HG02938 (cell line): ENCODE data around the gene ALAS1.
A peak's percentile ranks its signal among the peaks of the same experiment; 100 is the strongest.
"Not testable (repeated sequence)": the region's sequence is repeated elsewhere in the genome, so short reads cannot be mapped to it uniquely, and the experiment has no call there.

Experiments used
- ATAC-seq: cut with Tn5 transposase; IDR thresholded peaks from one replicate; pipeline ENCODE4 v1.9.1; 2021; ENCODE audit warnings: mild to moderate bottlenecking, moderate library complexity; ENCODE audit not compliant: unreplicated experiment

ALAS1 gene

GRCh38 chr3:52176951-52177700, 20.8 kb upstream of the ALAS1 start:
- ATAC-seq = no peak

DNA sequence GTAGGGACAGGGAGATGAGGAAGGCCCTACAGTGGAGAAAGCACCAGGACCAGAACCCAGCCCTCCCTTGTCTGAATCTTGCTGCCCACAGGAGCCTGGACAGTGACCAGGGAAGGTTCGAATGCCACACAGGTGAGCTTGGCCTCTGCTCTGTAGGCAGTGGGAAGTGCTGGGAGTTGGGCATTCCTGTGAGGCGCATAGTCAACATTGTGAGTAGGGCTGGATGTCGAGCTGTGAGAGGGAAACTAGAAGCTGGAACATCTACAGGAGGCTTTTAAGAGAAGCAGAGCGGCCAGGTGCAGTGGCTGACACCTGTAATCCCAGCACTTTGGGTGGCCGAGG, 20.3 kb upstream of the ALAS1 start:
- ATAC-seq = no peak

GRCh38 chr3:52178126-52178525, 19.8 kb upstream of the ALAS1 start:
- not testable (repeated sequence) for ATAC-seq

DNA sequence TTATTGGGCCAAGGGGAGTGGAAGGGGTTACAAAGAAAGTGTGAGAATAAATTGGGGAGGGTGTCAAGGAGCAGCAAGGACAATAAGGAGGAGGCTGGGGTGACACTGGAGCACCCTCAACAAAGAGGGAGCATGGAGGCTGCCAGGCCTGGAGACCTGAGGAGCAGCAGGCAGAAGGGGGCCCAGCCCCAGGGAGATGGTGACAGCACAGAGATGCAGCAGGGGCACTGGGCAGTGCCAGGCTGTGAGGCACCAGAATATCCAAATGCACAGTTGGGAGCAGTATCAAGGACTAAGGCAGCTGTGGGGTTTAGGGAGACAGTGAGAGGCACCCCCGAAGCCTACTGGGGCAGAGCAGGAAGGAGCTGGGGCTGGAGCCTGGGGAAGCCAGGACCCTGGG, 19.4 kb upstream of the ALAS1 start:
- no peak for ATAC-seq

DNA sequence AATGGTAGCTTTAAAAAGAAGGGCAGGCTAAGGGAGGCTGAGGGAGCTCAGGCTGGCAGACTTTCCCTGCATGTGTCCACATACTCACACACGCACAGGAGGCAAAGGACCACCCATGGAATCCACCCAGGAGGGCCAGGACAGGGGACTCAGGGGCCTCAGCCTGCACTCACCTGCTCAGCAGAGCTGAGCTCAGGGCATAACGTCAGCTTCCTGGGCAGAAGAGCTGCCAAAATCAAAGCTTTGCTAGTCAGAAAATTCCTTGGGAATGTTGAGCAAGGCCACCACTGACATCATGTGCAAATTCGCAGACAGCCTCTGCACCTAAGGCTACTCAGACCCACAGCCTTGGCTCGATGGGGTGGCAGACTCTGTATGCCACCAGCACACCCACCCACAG, 16.4 kb upstream of the ALAS1 start:
- no peak for ATAC-seq

DNA sequence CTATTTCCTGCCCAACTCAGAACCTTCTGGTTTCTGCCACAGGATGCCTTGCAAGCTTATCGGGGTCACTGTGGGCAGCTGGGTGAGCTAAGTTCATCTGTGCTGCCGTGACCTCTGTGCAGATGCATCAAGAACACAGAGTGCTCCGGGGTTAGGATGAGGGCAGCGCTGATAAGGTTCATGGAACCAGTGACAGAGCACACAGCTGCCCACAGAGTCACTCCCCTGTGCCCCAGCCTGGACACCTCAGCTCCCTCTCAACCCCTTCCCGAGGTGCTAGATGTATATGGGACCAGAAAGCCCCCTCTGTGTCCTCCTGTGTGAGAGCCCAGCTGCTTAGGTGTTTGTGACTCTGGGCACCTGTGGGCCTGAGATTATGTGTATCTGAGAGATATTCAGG, 15.8 kb upstream of the ALAS1 start:
- no peak for ATAC-seq

- no peak for ATAC-seq
Observed at GRCh38 chr3:52182691-52183090, 15.3 kb upstream of the ALAS1 start.

GRCh38 chr3:52183786-52184445, 14.0 kb upstream of the ALAS1 start:
- ATAC-seq = no peak

DNA sequence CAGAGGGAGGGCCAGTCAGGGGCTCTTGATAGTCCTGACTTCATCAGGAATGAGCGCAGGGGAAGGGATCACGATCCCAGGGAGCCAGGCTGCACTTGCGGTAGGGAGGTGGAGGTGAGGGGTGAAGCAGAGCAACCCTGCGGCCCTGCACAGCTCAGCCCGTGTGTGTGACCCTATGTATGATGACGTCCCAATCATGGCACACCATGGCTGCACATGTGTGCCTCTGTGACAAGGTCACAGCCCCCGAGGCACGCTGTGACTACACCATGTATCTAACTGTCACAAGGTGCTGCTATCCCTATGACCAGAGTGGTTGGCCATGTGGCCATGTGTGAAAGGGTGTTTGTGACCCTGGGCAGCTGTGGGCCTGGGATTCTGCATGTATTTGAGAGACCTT, 13.3 kb upstream of the ALAS1 start:
- no peak for ATAC-seq

- ATAC-seq = no peak
Observed at GRCh38 chr3:52185311-52185710, 12.6 kb upstream of the ALAS1 start.

DNA sequence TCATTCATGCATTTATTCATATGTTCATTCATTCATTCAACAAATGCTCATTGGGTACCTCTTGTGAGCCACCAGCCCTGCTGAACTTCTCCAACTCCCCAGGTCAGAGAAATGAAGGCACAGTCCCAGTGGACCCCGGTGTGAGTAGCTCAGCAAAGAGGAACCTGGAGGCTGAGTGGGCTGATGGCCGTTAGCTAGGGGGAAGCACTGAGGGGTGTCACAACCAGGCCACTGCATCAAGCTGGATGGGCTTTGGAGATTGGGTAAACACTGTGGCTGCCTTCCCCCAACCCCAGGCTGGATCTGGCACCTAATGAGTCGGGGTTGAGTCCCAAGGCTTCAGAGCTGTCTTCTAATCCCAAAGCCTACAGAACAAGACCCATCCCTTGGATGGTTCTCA, 12.1 kb upstream of the ALAS1 start:
- no peak for ATAC-seq

GRCh38 chr3:52186729-52187128, 11.2 kb upstream of the ALAS1 start:
- no peak for ATAC-seq

GRCh38 chr3:52188556-52188955, 9.4 kb upstream of the ALAS1 start:
- ATAC-seq = no peak

DNA sequence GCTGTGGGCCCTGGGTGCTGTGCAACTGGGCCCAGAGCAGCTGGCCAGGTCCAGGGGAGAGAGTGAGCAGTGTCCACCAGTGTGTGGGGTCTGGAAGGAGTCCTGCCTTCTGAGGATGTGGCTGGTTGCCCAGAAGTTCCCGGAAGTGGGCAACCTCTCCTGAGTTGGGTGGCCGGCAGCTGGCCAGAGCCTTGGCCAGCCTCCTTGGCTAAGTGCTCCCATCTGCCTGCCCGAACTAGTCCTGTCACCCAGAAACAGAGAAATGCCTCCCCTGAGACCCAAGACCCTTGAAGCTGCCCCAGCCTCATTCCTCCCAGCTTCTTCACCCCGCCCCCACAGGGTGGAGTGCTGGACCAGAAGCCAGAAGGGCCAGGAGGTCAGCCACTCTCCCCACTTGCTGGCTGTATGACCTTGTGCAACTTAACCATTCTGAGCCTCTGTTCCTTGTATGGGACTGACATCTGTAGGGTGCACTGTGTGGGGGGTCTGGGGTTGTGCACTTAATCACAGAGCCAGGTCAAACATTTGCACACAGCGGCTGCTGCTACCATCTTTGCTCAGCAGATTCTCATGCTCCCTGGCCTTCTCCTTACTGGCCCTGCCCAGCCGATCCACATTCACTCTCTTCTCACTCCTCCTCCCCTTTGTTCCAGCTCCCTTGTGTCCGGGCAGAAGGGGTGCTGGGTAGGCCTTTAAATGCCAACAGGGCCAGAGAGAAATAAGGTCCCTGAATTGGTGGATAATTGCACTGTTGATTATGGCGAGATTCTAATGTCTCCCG, 7.5 kb upstream of the ALAS1 start:
- ATAC-seq = no peak

DNA sequence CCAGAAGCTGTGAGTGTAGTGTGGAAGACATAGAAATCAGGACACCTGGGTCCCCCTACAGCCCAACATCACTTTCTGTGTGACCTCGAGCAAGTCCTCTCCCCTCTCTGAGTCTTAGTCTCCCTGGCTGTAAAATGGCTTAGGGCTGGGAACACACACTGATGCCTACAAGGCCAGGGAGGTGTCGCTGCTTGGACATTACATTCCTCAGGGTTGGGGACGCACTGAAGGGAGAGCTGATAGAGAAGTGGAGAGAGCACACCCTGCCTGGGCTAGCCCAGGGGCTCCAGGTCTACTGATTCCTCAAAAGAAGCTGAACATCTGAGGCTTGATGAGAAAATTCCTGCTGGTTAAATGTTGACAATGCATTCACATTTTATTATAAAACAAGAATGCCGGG, 6.3 kb upstream of the ALAS1 start:
- no peak for ATAC-seq

DNA sequence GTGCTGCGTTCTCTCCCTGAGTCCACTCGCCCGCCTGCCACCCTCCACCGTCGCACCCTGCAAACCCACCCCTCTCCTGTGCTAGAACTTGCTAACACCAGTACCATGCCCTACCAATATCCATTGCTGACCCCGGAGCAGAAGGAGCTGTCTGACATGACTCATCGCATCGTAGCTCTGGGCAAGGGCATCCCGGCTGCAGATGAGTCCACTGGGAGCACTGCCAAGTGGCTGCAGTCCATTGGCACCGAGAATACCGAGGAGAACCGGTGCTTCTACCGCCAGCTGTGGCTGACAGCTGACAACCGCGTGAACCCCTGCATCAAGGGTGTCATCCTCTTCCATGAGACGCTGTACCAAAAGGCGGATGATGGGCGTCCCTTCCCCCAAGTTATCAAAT, 4.9 kb upstream of the ALAS1 start:
- no peak for ATAC-seq

DNA sequence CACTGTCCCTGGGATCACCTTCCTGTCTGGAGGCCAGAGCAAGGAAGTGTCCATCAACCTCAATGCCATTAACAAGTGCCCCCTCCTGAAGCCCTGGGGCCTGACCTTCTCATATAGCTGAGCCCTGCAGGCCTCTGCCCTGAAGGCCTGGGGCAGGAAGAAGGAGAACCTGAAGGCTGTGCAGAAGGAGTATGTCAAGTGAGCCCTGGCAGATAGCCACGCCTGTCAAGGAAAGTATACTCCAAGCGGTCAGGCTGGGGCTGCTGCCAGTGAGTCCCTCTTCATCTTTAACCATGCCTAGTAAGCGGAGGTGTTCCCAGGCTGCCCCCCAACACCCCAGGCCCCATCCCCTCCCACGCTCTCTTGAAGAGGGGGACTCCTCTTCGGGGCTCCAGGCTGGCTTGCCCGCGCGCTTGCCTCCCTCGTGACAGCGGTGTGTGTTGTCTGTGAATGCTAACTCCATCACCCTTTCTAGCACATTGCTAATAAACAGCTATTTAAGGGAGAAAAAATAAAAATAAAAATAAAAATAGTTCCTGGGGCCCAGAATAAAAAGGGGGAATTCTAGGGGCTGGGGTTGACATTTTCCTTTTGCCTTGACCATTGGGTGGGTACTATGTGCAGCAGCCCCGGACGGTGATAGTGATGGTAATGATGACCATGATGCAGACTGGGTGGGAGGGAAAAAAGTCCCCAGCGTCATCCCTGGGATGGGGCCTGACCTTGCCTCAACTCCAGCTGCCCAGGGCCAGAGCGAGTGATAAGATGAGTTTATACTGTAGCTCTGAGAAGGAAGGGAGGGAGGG, 3.3 kb upstream of the ALAS1 start:
- no peak for ATAC-seq

DNA sequence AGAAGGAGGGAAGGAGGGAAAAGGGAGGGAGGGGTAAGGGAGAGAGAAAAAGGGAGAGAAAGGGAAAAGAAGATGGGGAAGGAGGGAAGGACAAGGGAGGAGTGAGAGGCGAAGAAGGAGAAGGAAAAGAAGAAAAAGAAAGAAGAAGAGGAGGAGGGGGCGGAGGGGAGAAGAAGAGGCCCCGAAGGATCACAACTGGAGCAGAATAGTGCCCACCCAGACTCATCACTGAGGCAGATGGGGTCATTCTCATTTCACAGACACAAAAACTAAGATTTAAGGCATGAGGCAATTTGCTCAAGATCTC, 2.7 kb upstream of the ALAS1 start:
- ATAC-seq = no peak

GRCh38 chr3:52195823-52196331, 2.1 kb upstream of the ALAS1 start:
- no peak for ATAC-seq

- no peak for ATAC-seq
Observed at GRCh38 chr3:52196977-52197376, 983 bp upstream of the ALAS1 start.

- peak; percentile 3 for ATAC-seq
Observed at GRCh38 chr3:52197499-52197841, 490 bp upstream of the ALAS1 start.
